Measurements from ENCODE around the gene RASSF5.

GRCh38 chr1:206569556-206569955 lies 62.2 kb downstream of the RASSF5 start:
- TF ChIP-seq CTCF (IDR thresholded peaks at IDR 0.05; ENCODE audit: low read length) (no peak), EZH2 (optimal IDR thresholded peaks at IDR 0.05; ENCODE audit: low read depth, low read length) (no peak), EZH2phosphoT487 (IDR thresholded peaks at IDR 0.05; ENCODE audit: low read length) (no peak)

Data from MM.1S (cell line).